HG02973 (cell line): ENCODE measurements around the gene RPN2.

ENCODE experiments used
- ATAC-seq: cut with Tn5 transposase; IDR thresholded peaks from one replicate; pipeline ENCODE4 v1.9.1; 2021; ENCODE audit warnings: moderate library complexity; ENCODE audit not compliant: unreplicated experiment

RPN2 gene

DNA sequence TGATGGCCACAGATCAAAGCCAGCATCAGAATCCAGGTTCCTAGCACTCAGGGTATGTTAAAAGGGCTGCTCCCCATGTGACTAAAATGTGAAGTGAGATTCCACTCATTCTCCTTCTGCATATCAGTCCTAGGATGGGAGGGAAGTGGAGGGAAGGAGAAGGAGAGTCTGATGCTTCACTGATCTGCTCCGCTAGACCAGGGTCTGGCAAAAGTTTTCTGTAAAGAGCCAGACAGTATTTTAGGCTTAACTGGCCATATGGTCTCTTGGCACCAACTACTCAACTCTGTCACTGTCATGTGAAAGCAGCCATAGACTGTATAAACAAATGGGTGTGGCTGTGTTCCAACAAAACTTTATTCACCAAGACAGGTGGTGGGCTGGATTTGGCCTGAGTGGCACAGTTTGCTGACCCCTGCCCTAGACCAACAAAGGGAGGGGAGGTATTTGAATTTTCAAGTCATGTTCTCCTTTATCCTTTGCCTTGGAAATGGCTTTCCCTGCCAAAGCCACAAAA, 59.9 kb downstream of the RPN2 start:
- no peak for ATAC-seq

DNA sequence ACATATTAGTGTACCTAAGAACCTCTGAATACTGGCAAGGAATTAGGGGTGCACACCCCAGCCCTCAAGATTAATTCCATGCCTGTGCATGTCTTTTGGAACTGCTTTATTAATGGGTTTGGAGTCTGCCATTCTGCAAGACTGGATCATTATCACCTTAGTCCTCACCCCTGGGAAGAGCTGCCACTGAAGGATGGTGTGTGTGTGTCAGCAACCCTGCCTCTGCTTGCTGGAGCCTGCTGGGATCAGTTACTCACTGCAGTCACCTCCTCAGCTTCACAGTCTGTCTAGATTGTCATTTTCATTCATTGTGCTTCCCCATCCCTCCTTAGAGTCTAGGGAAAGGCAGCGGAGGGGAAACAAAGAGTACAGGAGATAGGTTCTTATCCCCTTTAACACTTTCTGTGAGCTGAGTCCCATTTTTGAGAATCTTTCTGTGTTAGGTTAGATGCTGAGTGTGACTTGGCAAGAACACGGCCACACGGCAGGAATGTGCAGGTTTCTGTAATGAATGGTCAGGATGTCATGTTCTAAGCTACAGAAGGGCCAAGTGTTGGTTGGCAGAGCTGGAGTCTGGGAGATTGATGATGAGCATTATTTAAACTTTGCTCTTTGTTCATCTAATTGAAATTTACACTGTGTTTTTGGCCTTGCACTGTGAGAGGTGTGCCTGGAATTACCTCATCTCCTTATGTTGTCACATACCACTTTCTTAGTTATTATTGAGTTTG, 61.4 kb downstream of the RPN2 start:
- no peak for ATAC-seq

DNA sequence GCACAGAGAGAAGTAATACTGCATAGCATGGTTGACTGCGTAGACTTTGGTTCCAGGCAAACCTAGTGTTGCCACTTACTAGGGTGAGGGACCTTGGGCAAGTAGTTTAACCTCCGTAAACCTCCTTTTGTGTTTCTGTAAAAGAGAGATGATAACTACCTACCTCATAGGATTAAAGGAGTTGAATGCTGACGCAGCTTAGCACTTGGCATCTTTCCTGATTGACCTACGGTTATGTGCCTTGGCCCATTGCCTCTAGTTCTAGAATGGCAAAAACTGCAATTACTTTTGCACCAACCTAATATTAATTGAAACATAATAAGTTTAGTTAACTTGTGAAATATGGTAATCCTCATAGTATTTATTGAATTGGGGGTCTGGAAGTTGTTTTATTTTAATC, 63.4 kb downstream of the RPN2 start:
- ATAC-seq: no peak

DNA sequence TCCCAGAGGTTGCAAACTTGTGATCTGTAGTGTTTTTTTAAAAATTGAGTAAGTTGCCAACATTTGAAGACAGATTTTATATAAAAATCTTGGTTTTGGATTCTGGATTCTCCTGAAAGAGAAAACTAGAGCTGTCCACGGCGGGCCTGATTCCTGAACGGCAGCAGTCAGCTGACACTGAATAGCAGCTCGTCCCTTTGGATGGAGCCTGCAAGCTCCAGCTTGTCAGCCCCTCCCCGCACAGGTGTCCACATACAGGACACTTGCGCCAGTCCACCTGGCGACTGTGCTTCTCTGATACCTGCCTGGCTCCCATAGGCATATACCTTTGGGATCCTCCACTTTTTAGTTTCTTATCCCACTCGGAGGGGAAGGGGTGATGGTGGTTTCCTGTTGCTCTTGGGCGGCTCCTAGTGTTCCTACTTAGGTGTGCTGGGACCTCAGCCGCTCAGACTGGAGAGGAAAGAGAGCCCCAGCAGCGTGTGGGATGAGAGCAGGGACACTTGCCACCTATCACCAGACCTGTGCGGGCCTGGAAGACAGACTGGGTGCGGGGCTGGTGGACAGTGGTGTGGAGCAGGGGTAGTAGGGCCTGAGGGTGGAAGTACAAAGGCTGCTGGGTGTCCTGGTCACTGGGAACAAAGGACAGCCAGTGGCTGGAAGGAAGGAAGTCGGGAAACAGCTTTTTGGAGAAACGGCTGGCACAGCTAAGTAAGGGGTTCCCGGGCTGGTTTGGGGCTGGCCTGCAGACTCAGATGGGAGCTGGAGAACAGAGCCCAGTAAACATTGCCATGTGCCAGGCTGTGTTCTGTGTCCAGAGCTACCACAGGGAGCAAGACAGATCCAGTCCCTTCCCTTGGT, 64.2 kb downstream of the RPN2 start:
- no peak for ATAC-seq

DNA sequence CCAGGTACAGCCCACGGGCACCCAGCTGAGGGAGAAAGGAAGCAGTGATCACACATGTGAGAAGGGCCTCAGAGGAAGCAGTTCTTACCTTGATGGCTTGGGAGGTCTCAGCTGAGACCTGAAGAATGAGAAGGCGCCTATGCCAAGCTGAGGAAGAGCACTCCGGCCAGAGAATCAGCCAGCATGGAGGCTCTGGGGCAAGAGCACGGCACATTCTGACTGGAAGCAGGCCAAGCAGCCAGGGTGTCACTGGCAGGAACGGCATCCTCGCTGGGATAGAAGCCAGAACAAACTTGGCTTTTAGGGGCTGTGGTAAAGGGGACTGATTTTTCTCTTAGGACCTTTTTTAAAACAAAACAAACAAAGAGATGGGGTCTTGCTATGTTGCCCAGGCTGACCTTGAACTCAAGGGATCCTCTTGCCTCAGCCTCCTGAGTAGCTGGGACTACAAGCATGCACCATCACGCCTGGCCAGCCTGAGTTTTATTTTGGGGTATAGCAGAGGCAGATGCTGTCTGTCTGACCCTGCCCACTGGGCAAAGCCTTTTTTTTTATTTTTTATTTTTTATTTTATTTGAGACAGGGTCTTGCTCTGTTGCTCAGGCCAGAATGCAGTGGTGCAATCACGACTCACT, 64.9 kb downstream of the RPN2 start:
- no peak for ATAC-seq

DNA sequence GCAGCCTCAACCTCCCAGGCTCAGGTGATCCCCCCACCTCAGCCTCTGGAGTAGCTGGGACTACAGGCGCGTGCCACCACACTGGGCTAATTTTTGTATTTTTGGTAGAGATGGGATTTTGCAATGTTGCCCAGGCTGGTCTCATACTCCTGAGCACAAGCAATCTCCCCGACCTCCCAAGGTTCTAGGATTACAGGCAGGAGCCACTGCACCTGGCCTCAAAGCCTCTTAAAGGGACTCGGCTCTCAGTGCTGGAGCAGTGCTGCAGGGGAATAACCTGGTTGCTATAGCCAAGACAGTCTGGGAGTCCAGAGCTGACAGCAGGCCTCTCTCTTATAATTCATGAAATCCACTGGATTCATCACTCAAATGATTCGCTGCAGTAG, 65.4 kb downstream of the RPN2 start:
- ATAC-seq: no peak

DNA sequence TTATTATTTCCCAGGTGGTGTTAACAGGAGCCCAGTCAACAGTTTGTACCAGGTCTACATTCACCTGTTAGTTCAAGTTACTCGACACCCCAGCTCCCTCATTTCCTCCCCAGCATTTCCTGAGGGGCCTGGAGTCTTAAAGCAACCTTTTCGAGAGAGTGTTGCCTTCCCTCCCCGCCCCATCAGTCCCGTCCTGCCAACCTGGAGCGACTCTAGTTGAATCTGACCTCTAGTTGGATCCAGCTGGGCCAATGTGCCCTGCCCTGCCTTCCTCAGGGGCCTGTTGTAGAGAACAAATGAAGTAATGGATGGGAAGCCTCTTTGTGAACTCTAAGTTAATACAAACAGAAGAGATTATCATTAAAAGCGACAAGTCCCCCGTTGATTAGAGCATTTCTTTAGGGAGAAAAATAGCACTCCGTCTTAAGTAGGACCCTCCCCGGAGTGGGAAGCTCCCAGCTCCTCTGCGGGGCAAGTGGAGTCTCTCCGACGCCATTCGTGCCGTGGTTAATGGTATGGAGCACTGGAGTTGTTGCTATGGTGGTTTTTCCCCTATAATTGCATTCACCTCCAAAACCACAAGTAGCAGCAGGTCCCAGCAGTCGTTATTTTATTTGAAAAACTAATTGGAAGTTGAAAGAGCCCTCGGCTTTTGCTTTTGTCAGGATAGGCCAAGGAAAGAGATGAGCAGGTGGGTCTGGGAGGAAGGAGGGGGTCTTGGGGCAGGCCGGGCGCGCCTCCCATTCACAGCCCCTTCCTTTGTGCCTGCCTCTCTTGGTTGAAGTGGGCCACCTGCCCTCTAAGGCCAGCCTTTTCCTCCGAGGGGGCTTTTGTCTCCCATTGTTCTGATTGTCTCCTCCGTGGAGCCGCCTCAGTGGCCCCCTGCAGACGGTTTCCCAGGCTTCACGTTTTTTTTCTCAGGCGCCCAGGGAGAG, 66.4 kb downstream of the RPN2 start:
- no peak for ATAC-seq

DNA sequence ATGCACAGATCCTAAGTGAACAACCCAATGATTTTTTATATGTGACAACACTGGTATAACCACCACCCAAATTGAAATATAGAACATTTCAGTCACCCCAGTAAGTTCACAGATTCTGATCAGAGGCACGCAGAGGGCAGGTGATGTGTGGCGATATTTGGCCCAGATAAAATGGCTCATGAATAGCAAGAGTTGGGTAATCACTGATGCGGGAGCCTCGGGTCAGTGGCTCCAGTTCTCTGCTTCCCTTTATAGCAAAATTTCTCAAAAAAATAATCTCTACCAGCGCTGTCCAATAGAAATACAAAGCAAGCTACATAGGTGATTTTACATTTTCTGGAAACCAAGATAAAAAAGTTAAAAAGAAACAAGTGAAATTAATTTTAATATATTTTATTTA, 67.6 kb downstream of the RPN2 start:
- no peak for ATAC-seq

DNA sequence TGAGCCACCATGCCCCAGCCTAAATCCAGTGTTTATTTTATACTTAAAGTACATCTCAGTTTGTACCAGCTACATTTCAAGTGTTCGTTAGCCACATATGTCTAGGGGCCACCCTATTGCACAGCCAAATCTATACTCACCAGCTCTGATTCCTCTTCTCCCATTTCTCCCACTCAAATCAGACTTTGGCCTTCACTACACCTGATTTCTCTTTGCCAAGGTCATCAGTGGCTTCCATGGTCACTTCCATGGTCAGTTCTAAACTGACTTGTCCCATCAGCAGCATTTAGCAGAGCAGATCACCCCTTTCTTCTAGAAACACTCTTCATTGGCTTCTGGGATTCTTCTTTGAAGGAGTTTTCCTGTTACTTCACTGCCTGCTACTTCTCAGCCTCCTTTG, 68.4 kb downstream of the RPN2 start:
- no peak for ATAC-seq

DNA sequence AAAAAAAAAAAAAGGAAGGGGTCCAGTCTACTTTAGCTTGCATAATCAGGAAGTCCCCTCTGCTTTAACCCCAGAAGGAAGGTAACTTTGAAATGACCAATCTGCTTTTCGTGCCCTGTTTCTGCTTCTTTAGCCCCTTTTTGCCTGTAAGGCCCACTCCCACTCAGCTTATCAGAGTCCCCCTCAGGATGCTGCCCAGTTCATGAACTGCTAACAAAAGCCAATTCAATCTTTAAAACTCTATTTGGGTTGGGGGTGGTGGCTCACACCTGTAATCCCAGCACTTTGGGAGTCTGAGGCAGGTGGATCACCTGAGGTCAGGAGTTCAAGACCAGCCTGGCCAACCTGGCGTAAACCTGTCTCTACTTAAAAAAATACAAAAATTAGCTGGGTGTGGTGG, 70.2 kb downstream of the RPN2 start:
- ATAC-seq: no peak

DNA sequence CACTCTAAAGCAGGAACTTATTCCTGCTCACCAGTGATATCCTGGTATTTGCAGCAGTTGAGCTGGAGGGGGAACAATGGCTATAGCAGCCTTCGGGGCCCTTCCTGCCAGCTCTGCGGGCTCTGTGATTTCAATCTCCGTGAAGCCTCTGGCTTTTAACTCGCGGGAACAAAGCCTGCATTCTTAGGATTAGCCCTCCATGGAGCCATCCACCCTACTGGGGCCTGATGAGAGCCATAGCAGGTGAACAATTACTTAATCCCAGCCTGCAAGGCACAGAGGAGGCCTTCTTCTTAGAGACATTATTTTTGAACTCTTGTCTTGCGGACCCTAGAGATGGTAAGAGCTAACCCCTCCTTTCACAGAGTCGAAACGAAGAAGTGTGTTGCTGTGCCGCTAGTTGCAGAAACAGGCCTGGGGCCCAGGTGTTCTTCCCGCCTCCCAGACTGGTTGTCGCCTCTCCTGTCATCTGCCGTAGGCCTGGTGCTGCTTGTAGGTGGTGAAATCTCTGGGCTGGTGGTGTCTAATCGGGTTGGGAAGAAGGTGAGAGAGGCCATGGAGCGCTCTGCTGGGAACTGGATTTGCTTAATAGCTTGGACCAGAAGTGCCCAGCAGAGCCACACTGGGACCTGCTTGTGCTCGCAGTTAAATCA, 72.8 kb downstream of the RPN2 start:
- ATAC-seq: no peak

DNA sequence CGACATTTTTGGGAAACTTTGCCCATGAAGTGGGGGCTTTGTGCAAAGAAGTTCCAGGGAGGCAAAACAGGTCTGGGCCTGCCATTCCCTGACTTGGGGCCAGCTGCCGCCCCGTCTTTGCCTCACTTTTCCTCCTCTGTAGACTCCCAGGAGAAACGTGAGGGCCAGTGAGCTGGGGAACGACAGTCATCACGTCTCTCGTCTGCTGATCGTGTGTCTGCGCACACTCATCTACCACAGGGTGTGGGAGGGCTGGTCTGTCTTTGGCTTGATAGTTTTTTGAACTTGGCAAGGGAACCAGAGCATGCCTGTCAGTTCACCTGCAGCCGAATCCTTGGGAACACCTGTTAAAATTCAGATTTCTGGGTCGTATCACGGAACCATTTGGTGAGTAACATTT, 74.0 kb downstream of the RPN2 start:
- ATAC-seq: no peak

DNA sequence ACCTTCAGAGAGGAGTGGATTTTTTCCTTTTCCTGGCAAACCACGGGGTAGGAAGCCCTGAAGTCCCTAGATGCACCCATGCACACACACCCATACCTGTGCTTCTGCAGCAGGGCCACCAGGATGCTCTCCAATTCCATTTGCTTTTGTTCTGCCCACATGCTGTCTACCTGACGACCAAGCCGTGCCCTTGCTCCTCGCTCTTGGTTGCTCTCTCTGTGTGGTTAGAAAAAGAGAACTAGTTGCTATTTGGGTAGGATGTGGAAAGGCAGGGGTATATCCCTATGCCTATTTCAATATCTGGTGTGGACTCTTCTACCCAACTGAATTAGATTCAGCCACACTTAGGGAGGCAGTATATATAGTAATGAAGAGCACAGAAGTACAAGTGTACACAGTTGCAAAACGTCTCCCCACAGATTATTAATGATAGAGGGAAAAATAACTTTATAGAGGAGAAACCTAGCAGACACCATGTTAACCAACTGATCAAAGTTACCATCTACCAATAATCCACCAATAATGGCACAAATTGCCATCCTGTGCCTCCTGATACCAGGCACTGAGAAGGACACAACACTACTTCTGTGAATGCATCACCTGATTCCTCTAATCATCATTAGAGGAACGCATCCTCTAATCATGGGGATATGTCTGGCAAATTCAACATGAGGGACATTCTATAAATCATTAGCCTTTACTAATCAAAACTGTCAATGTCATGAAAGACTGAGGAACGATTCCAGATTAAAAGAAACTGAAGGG, 75.2 kb downstream of the RPN2 start:
- no peak for ATAC-seq

DNA sequence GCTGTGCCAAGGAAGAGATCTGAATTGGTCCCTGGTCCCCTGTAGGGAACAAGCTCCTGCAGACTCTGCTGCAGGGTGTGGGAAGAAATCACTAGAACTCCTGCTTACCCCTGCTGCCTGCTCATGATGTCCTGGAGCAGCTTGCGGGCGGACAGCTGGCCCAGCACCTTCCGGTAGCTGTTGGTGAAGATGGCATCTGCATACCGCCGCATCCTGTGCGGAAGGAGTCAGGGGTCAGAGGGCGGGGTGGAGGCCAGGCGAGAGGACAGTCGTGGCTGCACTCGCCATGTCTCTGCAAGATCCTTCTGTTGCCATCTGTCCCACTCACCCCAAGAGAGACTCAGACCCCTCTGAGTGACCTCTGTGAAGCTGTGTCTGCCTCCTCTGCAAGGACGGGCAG, 77.2 kb downstream of the RPN2 start:
- no peak for ATAC-seq

DNA sequence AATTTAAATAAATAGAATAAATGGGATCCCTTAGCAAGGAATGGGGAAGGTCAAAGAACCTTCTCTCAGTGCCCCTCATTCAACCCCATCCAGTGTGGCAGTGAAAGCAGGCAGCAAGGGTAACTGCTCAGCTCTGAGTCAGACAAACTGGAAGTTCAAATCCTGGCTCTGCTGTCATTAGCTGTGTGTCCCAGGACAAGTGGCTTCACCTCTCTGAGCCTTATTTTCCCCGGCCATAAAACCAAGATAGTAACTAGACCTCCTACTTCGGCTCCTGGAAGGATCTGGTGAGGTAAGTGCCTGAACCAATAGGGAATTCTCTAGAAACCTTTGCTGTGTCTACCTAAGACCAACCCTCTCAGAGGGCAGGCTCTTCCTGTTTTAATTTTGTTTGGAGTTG, 78.4 kb downstream of the RPN2 start:
- no peak for ATAC-seq

DNA sequence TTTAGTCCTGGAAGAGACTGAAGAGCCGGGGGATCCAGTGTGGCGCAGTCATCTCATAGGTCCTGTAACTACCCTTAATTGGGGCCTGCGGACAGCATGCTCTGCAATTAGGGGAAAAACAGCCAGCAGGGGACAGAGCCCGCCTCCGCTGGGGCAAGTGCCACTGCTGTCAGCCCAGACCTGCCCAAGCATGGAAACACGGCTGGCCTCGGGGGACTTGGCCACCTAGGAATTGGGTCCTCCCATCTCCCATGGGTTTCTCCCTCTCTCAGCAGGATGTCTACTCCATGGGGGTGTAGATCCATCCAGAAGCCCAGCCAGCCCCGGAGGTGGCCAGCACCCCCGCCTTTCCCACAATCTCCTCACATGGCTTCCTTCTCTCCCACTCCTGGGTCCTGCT, 78.9 kb downstream of the RPN2 start:
- ATAC-seq: no peak

DNA sequence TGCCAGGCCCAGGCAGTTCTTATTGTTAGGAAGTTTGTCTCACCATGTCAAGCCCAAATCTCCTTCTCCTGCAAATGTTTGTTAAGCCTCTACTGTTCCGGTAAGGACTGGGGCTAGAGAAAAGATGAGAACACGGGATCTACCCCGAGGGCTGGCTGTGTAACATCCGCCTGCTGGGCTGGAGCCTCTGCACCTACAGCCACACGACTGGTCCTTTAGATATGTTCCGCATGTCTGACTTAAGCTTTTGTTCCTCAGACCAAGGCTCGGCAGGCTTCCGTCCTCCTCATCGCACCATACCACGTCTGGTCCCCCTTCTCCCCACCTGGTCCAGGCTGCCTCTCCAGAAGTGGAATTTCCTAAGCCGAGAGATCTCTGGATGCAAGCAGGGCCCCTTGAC, 79.9 kb downstream of the RPN2 start:
- no peak for ATAC-seq

DNA sequence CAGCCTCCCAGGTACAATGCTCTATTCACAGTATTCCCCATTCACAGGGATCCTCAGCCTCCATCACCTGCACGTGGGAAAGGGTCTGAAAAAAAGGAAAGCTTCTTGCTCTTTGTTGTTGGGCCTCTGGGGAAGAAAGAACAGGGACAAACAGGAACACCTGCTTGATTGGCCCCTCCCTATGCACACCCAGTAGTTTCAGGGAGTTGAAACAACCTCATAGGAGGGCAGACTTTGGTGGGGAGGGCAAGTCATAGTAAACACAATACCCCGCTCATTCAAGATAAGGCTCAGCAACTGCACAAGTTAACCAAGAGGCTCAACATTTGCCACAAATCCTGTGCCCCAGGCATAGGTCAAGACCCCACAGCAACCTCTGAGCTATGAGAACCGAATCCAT, 80.7 kb downstream of the RPN2 start:
- ATAC-seq: no peak

DNA sequence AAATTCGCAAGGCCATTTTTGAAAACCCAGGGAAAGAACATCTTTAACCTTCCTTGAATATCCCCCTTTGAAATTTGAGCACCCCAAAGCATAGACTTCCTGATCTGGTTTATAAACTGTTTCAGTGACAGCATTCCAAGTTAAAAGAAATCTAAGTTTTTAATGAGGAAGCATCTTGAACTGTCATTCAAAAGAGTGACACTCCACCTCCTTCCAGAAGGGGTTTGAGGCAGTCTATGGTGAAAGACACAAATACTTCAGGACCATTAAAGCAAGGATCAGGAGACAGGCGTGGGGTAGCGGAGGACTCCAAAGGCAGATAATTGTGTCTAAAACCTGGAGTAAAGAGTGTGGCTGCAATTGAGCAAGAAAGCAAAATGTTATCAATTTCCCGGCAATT, 81.8 kb downstream of the RPN2 start:
- ATAC-seq: no peak

DNA sequence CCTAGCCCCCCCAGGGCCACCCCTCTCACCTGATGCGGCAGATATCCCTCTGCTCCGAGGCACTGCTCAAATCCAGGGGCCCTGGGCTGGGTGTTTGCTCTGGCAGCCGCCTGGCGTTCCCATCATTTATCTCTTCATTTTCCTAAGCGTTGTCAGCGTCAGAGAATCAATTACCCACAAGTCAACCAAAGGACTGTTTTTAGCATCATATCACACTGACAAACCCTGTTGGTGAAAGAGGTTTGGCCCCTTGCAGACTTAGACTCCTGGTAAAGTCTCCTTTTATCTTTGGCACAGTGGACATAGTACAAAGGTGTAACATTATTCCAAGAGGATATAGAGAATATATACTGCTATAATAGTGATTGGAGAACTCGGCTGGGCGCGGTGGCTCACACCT, 82.6 kb downstream of the RPN2 start, which contains the start of gene GHRH:
TSS of gene GHRH (minus strand) at position 101 of the 400 bp plus-strand sequence. CDS start 4,925 bp downstream, outside the sequence.
- ATAC-seq: no peak
